ENCODE results near the gene R3HCC1L.

The R3HCC1L gene

DNA sequence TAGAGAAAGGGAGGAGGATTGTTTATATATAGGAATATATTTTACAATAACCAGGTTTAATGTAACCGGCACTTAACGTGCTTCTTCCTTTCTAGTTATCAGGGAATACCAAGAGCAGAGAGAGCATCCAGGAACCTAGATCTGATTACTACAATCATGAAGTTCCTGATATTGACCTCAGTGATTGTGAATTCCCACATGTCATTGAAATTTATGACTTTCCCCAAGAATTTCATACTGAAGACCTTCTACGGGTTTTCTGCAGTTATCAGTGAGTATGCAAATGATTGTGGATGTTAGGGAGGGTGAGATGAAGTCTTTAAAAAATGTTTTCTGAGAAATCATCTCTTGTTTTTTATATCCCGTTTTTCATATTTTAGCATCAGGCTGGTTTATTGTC is 97.0 kb downstream of the R3HCC1L start:
- no peak for DNase-seq (ENCODE audit: low spot score)

DNA sequence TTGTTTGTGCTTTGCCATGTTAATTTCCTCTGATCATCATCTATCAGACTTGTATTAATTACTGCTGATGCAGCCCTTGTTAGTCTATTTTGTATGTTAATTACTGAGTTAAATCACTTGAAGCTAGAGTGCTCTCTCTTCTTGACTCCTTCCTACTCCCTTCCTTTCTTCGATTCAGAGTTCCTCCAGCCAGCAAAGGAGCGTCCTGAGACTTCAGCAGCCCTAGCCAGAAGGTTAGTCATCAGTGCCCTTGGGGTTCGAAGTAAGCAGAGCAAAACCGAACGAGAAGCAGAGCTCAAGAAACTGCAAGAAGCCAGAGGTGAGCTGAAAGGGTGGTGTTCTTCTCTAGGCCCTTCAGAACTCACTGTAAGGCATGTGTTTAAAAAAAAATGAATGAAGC is 101.4 kb downstream of the R3HCC1L start:
- no peak for DNase-seq (ENCODE audit: low spot score)

DNA sequence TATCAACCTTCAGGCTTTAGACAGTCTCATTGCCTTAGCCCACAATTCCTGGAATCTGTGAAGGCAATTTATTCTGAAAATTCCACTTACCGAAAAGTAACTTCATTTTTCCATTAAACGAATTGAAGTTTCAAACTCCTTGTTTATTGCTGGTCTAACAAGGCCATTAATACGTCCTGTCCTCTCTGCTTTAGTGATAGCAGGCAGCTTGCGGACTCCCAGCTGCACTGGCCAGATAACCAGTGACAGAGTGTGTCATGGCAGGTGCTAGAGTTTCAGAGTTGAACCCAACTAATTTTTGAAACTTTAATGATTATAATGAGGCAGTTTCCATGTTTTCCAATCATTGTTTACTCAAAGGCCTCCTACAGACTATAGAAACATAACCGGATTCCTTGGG is 102.4 kb downstream of the R3HCC1L start:
- no peak for DNase-seq (ENCODE audit: low spot score)

DNA sequence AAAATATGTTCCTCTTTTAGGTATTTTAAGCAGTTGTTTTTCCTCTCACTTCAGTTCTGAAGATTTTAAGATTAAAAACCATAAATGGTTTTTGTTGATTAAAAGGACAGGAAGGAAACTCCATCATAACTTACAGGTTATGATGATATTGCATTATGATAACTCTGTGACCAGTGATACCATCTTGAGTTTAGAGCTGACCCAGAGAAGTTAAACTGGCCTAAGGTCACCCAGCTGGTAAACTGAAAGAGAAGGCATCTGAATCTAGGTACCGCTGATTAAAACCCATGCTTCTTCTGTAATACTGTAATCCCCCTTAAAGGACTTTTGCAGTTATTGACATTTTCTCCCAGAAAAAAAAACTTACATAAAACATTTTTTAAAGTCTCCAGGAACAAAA is 103.9 kb downstream of the R3HCC1L start:
- no peak for DNase-seq (ENCODE audit: low spot score)

DNA sequence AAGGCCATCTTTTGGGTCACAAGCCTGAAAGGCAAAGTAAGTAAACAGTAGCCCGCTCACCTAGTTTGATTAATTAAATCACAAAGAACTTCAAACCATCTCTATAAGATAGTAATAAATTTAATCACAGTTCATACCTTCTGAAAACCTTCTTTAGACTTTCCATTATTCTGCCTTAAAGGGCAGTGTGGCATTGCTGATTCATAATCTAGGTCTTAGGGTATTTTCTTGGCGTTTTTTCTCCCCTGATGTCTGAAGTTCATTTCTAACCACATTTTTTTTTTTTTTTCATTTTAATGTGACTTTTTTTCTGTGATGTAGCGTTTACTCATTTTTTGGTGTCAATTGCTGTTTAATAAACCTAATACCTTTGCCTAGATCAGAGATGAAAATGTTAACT is 106.1 kb downstream of the R3HCC1L start:
- DNase-seq (ENCODE audit: low spot score), result no peak

DNA sequence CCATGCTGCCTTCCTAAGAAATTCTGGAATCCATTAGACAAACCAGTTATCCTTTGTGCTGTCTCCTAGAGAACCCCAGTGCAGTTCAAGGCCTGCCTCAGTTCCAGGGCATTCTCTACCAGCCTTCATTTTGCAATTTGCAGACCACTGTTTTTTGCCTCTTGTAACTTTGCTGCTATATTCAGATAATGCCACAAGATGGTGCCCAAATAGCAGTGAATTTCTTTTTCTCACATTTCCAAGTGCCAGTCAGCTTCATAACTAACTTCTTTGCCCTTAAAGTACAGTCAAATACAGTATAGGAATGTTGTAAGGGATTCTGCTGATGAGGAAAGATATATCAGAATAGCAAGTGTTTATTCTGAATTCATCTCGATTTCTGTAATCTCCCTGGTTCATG is 108.4 kb downstream of the R3HCC1L start:
- peak; percentile 41 for DNase-seq (ENCODE audit: low spot score)

DNA sequence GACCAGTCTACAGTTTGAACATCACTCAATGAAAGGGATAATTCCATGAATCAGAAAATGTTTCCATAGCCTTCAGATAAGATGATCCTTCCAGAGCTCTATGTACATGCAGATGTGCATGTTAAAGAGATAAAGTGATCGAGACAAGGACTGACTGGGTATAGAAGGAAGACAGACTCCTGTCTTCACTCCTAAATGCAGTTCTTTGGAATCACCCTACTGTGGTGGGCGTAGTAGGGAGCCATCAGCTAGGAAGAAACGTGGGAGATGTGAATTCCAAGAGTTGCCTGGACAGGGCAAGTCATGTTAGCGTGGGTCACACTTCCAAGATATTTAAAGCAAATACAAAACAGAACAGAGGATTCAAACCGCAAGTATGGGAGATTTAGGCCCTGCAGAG is 109.7 kb downstream of the R3HCC1L start:
- no peak for DNase-seq (ENCODE audit: low spot score)

DNA sequence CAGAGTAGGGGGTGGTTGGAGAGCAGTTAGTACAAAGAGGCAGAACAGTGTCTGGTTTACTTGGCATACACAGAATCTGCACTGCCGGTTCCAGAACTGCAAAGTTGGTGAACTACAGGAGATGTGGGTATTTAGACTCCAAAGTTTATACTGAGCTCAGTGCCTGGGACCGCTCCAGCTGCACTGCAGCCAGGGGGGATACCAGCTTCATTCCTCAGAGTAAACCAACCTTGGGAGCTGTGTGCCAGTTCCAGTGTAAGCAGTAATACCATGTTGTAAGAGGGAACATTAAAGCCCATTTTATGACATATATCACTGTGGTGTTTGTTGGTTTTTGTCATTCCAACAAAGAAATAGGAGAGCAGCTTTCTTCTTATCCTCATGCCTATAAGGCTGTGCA is 110.1 kb downstream of the R3HCC1L start:
- no peak for DNase-seq (ENCODE audit: low spot score)

DNA sequence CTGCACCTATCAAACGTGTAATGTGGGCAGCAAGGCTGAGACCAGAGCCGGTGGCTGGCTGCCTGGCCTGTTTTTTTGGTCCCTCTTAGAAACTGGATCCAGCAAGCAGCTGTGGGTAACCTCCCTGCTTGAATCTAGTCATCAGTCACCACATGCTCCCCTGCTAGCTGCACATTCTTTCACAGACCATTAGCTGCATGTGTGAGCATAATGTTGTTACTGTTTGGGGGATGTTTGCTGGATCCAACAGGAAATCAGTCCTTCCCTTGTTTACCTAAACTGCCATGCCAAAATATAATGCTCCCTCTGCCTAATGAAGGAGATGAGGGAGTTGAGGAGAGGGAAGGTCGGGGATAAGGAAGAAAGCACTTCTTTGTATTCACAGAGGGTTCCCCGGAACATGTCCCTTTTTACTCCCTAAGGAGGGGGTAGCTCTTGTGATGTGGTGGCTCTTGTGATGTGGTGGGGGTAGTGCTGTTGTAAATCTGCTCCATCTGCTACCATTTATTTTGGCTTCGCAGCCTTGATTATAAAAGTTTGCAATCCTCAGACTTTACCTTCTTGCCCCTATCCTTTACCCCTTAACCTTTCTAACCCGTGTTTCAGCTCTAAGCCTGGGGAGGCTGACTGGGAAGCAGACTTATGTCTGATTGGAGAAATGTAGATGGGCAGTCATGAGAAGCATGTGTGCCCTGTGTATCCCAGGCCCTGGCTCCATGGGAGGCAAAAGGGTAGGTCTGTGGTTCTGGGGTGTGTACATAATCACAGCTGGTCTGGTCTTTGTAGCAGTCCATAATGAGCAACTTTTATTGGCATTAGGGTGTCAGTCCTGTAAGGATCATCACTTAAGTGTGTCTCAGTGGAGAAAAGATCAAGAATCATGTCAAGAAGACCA is 112.7 kb downstream of the R3HCC1L start:
- DNase-seq (ENCODE audit: low spot score), result no peak

DNA sequence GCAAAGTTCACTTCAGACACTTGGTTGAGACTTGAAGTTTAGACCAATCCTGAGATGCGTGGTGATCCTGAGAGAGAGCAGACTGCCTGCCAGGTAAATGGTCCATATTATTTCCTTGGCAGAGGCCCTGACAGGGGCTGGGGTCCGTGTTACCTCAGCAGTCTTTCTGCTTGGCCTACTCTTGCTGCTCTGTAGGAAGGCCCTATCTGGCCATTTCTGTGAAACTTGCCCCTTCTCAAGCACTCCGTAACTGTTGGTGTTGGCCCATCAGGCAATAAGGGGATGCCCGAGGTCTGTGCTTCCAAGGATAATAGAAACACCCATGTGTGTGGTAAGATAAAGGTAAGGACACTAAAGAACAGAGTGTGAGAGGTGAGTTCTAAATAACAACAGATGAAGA is 113.6 kb downstream of the R3HCC1L start:
- no peak for DNase-seq (ENCODE audit: low spot score)

DNA sequence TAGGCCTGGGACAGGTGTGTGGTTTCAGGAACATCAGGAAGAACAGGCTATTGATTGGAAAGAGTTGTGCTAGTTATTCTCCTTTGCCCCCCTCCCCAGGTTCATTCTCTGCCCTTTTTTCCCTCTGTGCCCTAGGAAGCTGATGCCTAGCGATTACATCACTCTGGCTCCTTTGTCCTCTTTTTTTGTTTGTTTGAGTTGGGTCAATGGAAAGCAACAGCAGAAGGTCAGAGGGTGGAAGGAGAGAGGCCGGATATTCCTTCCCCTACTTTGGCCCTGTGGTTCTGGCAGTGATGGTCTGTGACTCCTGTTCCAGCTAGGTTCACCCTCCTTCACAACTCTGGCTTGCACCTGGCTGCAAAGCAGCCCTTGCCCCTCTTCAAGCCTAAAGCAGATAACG is 114.7 kb downstream of the R3HCC1L start:
- DNase-seq (ENCODE audit: low spot score), result no peak

DNA sequence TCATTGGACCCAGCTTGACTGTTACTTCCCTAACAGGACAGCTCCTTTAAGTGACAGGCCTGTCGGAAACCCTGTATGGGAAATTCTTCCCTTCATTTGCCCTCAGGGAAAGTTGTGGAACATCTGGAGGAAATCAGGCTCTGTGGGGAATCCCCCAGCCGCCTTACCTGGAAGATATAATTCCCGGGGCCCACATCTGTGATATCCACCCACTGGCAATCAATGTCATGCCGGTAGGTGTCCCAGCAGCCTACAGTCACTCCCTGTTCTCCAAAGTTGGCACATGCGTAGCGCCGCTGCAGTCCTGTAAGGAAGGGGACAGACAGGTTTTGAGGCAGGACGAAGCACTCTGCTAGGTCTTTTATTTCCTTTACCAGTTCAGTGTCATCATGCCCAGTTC is 116.9 kb downstream of the R3HCC1L start:
- no peak for DNase-seq (ENCODE audit: low spot score)

DNA sequence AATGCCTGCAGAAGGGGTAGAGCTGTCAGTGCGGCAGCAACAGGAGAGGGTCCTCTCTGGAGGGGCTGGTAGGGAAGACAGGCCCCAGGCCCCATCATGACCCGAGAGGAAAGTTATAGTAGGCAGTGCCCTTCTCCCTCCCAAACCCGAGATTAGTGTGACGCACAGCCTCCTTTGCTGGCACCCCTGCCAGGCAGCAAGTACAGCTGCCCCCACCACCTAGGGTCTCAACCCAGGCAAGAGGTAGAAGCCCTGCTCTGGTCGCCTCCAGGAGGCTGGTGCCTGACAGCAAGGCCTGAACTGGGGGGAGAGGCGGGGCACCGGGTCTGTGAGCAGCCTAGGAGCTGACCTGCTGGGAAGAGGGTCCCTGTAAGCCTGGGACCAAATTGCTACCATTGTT is 118.0 kb downstream of the R3HCC1L start:
- no peak for DNase-seq (ENCODE audit: low spot score)

DNA sequence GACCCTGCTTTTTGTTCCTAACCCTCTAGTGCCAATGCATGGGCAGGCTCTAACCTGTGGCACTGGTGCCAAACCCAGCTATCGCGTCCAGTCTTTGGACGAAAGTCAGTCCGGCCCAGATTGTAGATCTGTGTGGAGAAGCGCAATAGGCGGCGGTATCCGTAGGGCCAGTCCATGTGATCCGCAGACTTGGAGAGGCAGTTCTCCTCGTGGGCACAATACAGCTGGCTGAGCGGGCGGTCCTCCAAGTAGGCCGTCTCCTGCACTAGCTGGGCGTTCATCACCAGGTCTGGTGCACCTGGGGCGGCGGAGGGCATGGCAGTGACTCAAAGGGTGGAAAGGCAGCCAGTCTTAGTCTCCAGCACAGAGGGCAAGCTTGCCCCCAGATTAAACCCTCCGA is 119.0 kb downstream of the R3HCC1L start:
- no peak for DNase-seq (ENCODE audit: low spot score)

DNA sequence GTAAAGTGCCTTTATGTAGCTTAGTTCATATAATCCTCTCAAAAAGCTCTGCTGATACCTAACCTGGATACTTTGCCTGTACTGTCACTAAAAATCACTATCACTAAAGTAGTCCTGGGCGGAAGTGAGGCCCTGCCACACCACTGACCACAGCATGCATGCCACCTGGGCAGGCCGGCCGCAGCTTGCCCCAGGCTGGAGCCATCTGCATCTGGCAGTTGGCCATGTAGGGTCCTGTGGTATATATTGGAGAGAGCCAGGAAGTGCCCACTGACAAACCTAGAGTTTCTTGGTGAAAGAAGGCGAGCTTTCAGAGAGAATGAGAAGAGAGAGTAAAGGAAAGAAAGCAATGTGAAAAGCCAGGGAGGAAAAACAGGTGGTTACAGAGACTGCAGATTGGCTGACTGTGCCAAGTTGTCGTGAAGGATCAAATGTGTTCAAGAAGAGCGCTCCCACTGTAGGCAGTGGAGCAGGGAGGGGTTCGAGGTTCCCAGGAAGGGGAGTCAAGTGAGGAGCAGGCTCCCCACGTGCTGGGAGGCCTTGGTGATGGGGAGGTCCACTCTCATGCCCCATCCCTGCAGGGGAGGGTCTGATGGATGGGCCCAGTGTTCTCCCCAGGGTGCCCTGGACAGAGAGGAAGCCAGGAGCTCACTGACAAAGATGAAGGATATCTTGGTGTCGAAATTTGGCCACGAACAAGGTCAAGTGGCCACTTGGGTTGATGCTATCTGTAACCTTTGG is 119.9 kb downstream of the R3HCC1L start:
- DNase-seq (ENCODE audit: low spot score), result no peak

DNA sequence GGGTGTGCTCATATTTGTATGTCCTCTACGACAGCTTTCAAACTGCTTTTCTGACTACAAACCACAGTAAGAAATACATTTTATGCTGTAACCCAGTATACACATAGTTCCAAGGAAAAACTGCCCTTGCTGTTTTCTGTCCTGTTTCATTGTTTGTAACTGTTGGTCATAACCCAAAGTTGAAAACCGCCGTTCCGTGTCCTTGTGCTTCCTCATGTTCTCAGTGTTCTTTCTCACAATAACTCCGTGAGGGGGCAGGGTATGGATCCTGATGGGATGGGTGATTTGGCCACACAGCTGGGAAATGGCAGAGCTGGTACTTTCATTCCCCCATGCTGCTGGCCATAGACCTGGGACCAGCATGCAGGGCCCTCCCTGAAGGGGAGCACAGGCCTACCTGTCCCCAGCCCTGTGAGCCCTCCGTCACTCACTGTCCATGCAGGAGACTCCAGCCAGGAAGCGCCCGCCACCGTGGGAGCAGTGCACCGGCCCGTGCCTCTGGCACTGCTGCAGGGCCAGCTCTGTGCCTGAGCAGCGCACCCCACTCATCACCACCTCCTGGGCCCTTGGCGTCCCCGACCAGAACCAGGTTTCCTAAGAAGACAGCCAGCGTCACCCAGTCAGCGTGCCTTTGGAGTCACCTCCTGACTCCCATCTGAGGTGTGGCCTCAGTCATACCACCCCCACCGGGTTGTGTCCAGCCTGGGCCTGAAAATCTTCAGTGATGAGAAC is 120.9 kb downstream of the R3HCC1L start:
- no peak for DNase-seq (ENCODE audit: low spot score)

DNA sequence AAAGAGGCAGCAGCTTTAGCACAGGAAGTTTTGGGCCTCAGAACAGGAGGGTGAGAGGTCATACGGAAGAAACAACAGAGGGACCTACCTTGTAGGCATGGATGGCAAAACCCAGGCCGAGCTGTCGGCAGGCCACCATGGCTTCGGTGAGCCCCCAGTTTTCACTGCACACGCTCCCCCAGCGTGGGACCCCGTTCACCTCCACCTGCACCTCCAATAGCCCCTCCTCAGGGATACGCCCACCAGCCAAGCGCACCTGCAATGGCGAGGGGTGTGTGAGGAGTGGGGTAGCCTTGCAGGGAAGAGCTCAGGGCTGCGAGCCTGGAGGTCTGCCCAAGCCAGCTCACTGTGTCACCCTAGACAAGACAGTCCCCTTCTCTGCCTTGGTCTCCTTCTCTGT is 122.2 kb downstream of the R3HCC1L start:
- no peak for DNase-seq (ENCODE audit: low spot score)

DNA sequence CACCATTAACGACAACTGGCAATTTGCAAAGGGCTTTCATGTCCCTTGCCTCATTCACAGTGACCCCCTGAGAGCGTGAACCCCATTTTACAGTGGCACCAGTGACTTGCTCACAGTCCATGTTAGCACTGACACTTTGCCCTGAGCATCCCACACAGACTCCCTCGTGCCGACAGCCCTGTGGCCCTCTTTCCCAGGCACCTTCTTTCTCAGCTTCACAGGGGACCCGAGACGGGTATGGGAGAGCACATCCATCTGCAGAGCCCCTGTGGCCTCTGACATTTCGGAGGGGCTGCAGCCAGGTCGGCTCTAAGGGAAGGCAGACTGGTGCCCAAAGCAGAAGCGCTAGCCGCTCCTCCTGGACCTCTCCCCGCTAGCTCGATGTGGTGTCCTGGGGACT is 122.7 kb downstream of the R3HCC1L start:
- no peak for DNase-seq (ENCODE audit: low spot score)

DNA sequence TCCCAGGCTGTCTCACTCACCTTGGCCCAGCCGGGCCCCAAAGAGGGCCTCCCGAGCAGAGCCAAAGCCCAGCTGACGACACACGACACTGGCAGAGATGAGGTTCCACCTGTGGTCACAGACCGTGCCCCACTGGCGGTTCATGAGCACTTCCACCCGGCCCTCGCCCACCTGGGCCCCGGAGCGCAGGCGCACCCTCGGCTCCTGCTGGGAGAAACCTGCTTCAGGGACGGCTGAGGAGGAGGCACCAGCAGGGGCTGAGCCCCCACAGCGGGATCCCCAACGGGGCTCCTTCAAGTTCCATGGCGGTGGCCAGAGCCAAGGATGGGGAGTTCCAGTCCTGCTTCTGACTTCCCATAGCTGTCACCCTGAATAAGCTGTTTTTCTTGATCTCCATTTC is 123.5 kb downstream of the R3HCC1L start:
- DNase-seq (ENCODE audit: low spot score), result no peak

DNA sequence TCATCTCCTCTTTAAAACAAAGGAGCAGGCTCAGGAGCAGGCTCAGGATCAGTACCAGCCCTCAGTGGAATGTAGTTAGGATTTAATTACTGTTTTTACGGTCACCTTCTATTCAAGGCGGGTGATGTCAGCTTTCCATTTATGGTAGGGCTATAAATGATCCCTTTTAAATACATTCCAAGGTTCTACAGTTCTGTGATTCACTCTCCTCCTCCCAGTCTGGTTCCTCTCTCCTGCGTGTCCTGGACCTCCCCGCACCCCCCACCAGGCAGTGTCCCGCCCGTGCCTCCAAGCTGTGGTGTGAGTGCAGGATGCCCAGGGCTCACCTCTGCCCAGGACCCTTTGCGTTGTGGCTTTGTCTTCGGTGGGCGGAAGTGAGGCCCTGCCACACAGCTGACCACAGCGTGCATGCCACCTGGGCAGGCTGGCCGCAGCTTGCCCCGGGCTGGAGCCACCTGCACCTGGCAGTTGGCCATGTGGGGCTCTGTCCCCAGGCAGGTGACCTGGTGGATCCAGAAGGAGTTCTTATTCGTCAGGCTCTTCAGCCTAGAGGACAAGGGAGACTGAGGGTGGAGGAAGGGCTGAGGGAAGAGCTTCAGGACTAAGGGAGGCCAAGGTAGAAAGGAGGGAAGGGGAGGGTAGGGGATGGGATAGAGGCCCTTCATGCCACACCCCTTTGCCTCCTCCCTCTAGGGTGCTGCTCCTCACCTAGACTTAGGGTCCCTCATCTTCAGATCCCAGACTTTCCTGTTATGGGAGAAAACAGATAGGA is 124.4 kb downstream of the R3HCC1L start:
- no peak for DNase-seq (ENCODE audit: low spot score)

DNA sequence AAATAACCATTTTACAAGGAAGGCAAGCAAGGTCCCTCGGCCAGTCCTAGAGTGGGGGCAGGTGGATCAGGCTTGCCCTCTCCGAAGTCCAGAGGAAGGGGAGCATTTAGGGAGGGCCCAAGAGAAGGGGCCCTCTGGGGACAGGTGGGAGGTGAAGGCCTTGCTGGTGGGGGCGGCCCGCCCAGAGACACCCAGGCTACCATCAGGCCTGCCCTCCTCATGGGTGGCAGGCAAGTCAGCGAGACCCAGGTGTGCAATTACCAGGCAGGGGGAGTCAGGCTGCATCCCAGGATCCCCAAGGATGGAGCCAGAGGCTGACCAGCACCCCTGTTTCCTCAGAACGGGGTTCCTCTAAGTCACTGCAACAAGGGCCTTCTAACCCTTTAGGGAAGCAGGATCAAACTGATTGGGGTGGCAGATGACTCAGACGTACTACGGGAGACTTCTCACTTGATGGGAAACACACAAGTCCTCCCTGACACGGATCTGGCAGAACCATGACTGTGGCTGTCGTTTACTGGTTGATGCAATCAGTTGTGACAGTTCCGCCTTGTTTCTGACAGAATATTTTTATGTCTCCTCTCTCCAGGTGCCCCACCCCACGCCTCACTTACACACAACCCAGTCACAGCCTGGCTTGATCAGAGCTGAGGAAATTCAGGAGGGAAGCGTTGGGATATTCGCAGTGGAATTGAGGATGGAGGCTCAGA is 125.3 kb downstream of the R3HCC1L start:
- DNase-seq (ENCODE audit: low spot score), result no peak

Measured in NAMALWA (cell line).